Tongue (tissue), 2 donors: ENCODE results near the gene MASP2. TPM values are rescaled to one million over a fixed set of nuclear protein-coding genes. Genes with fewer than 3 reads are reported as not detected.
"Not testable (repeated sequence)": the region's sequence is repeated elsewhere in the genome, so short reads cannot be mapped to it uniquely, and the experiment has no call there.

Experiments
- DNase-seq: peaks from one replicate; pipeline ENCODE4 v3.0.0-alpha.2; 2015
- total RNA-seq: library from RNA; depleted of rRNA; stranded (reverse); fragments of >200 nt; gene quantifications from one replicate; pipeline ENCODE4 v1.2.3, GENCODE V29; 2014

The MASP2 gene
- total RNA-seq, 1 donor from 2014 or later, result not detected

DNA sequence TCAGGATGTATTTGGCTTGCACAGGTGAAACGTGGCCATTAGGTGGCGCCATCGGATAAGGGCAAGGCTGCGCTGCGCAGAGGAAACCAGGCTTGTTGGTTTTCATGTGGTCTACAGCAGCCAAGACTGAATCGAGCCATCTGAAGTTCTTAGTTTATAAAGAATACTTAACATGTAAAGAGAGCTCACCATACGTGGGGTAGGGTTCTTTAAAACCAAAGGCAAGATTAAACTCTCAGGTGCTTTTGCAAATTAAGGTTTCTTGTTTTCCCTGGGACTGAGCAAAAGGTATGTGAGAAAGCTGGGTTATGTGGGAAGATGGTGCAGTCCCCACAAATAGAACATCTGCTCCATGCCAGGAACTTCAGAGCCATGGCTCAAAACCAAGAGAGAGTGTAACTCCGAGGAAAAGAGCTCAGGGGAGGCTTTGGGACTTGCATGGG lies 9.3 kb downstream of the MASP2 start:
- peak; percentile 95 for DNase-seq

- not testable (repeated sequence) for DNase-seq
Observed at GRCh38 chr1:11037019-11037739, 9.9 kb downstream of the MASP2 start.

DNA sequence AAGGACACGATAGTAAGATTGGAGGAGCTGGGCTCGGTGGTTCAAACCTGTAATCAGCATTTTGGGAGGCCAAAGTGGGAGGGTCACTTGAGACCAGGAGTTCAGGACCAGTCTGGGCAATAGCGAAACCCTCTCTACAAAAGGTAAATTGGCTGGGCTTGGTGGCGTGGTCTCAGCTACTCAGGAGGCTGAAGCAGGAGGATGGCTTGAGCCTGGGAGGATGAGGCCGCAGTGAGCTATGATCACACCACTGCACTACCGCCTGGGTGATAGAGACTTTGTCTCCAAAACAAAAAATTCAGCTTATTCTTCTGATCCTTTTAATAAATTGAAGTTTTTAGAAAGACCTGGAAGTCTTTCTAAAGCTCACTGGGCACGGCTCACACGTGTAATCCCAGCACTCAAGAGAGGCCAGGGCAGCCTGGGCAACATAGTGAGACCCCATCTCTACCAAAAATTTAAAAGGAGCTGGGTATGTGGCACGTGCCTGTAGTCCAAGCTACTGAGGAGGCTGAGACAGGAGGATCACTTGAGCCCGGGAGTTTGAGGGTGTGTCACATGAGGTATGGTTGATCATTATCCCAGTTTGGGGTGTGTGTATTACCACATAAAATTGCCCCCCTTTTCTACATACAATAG lies 15.3 kb downstream of the MASP2 start:
- DNase-seq, result no peak

DNA sequence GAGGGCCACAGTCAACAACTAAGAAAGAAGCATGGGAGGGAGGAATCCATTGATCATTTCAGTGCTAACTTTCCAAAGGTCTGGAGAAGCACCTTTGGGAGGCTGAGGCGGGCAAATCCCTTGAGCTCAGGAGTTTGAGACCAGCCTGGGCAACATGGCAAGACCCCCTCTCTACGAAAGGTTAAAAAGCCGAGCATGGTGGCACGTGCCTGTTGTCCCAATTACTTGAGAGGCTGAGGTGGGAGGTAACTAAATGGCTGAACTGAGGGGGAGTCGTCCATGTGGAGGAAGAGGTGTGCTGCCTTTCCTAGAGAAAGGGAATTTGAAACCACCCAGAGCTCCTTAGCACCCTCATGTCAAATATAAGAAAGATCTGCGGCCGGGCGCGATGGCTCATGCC lies 16.2 kb downstream of the MASP2 start:
- DNase-seq, result no peak

DNA sequence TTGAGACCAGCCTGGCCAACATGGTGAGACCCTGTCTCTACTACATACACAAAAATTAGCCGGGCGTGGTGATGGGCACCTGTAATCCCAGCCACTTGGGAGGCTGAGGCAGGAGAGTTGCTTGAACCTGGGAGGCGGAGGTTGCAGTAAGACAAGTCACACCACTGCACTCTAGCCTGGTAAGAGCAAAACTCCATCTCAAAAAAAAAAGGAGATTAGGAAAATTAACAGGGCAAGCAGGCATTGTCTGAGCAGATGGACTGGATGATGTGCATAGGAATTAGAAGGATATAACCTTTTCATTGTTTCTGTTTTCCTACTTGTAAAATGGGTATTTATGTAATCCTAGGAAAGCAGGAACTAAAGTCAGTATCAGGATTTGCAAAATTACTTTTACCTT lies 19.0 kb downstream of the MASP2 start:
- DNase-seq, result no peak

- DNase-seq, result no peak
Observed at GRCh38 chr1:11027316-11027715, 19.7 kb downstream of the MASP2 start.

DNA sequence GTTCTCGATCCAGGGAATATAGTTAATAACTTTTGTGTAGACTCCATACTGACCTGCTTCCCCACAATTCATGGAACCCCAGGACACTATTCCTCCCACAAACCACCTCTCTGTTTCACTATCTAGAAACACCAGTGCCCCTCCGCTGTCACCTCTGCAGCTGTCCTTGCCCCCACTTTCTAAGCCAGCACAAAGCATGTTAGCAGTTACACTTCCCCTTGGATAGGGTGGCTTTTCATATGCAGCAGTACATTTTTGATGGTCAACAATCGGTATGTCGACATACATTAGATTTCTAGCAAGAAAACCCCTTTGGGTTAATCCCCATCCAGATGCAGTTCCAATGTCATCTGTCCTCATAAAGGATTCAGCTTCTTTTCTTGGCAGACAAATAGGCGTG lies 20.1 kb downstream of the MASP2 start:
- no peak for DNase-seq

DNA sequence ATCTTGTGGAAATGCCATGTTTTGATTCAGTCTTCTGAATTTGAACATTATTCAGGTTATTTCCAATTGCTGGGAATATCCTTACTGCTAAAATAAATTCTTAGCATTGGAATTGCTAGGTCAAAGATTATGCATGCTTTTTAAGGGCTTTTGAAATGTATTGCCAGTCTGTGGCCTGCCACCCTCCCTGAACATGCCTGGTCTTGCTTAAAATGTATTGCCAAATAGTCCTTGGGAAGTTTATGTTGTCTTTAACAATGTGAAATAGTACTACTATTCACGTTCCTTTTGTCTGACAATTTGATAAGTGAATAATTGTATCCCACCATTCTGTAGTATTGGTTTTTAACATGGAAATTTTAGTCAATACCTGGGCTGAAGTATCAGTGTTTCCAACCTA lies 21.0 kb downstream of the MASP2 start:
- DNase-seq, result no peak

GRCh38 chr1:11025618-11026017 lies 21.4 kb downstream of the MASP2 start:
- DNase-seq, result no peak

GRCh38 chr1:11024874-11025203 lies 22.2 kb downstream of the MASP2 start:
- no peak for DNase-seq

GRCh38 chr1:11024154-11024873 lies 22.7 kb downstream of the MASP2 start:
- no peak for DNase-seq

DNA sequence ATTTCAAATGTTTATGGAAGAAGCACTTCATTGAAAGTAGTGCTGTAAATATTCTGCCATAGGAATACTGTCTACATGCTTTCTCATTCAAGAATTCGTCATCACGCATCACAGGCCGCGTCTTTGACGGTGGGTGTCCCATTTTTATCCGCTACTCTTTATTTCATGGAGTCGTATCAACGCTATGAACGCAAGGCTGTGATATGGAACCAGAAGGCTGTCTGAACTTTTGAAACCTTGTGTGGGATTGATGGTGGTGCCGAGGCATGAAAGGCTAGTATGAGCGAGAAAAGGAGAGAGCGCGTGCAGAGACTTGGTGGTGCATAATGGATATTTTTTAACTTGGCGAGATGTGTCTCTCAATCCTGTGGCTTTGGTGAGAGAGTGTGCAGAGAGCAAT lies 23.8 kb downstream of the MASP2 start:
- no peak for DNase-seq

GRCh38 chr1:11019971-11020370 lies 27.1 kb downstream of the MASP2 start:
- no peak for DNase-seq

GRCh38 chr1:11019358-11019757 lies 27.7 kb downstream of the MASP2 start:
- DNase-seq, result not testable (repeated sequence)

DNA sequence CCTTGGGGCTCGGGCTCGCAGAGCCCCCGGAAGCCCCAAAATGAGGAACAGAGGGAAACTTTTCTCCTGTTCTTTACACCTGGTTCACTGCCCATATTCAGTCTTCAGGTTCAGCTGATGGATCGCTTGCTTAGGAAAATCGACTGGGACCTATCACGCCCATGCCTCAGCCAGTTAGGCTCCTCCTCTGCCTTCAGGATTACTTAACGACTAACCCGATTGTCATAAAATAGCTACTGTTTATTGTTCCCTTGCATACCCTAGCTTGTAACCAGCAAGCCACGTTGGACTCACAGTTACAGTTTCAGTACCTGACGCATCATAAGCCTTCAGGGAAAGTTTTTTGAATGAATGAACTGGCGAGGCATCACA lies 33.9 kb downstream of the MASP2 start:
- no peak for DNase-seq

- peak; percentile 96 for DNase-seq
Observed at GRCh38 chr1:11012260-11013159, 34.5 kb downstream of the MASP2 start, which contains the start of gene TARDBP. TARDBP (plus strand) TSS chr1:11012654; CDS start chr1:11013728, 1,074 bp downstream.

DNA sequence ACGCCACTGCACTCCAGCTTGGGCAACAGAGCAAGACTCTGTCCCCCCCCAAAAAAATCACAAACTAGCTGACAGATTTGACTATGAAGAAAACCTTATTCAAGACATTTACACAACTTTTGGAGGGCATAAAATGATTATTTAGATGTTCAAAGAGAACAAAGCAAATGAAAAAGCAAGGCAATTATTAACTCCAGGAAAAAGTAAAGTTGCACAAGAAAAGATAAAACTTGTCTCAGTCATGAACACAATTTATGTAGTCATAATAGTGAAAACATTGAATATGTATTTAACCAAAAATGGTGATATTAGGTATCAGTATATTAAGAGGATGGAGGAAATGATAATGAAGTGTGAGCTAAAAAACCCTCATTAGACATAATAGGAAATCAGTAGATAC lies 46.5 kb downstream of the MASP2 start:
- DNase-seq, result no peak

- no peak for DNase-seq
Observed at GRCh38 chr1:10996100-10996499, 50.9 kb downstream of the MASP2 start.

DNA sequence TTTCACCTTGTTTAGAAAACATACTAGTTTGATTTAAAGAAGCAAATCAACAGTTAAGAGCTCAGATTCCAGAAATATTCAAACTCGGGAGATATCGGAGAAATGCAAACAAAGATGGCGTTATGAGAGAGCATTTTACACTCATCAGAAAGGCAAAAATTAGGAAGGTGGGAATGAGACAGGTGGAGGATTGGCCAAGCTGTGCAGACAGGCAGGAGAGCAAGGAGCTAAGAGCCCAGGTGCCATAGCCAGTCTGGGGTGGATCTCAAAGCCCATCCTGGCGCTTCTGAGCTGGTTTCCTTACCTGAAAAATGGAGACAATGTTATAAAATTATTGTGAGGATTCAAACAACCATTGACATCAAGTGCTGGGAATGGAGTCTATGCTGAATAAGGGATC lies 54.2 kb downstream of the MASP2 start:
- DNase-seq, result no peak

DNA sequence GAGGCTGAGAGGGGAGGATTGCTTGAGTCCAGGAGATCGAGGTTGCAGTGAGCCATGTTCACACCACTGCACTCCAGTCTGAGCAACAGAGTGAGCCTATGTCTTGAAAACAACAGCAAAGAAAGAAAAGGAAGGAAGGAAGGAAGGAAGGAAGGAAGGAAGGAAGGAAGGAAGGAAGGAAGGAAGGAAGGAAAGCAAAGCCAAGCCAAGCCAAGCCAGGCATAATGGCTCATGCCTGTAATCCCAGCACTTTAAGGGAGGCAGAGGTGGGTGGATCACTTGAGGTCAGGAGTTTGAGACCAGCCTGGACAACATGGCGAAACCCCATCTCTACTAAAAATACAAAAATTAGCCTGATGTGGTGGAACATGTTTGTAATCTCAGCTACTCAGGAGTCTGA lies 55.0 kb downstream of the MASP2 start:
- DNase-seq, result not testable (repeated sequence)

DNA sequence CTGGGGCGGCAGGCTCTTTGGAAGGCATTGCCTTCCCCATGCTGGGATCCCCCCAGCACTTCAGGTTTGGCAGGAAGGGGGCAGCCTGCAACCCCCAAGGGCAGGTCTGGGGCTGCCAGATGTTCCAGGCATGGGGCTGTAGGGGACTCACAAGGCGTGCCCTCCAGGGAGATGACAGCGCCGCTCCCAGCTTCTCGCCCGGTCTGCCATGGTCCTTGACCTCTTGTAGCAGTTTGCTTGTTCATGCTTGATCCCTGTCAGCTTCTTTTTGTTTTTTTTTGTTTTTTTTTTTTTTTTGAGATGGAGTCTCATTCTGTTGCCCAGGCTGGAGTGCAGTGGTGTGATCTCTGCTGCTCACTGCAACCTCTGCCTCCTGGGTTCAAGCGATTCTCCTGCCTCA lies 56.2 kb downstream of the MASP2 start:
- no peak for DNase-seq

DNA sequence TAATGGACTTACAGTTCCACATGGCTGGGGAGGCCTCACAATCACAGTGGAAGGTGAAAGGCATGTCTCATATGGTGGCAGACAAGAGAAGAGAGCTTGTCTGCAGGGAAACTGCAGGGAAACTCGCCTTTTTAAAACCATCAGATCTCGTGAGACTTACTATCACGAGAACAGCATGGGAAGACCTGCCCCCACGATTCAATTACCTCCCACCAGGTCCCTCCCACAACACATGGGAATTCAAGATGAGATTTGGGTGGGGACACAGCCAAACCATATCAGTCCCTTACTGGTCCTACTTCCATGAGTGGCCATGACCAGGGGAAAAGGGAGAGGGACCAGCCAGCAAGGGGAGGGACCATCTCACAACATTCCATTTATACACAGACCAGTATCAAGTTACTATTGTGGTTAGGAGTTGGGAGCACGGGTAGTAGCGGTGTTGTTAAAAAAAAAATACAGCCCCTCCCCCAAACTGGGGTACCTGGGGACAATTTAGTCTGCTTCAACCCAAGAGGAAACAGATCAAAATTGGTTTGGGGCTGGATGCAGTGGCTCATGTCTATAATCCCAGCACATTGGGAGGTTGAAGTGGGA lies 57.0 kb downstream of the MASP2 start:
- DNase-seq, result not testable (repeated sequence)
